Measurements from ENCODE around the gene MYO1D. TPM values are rescaled to one million over a fixed set of nuclear protein-coding genes. Genes with fewer than 3 reads are reported as not detected.

MYO1D gene
- total and polyA plus RNA-seq, 5 donors from 2014 or later: 1.5 to 8.2 (median 2.7) TPM

DNA sequence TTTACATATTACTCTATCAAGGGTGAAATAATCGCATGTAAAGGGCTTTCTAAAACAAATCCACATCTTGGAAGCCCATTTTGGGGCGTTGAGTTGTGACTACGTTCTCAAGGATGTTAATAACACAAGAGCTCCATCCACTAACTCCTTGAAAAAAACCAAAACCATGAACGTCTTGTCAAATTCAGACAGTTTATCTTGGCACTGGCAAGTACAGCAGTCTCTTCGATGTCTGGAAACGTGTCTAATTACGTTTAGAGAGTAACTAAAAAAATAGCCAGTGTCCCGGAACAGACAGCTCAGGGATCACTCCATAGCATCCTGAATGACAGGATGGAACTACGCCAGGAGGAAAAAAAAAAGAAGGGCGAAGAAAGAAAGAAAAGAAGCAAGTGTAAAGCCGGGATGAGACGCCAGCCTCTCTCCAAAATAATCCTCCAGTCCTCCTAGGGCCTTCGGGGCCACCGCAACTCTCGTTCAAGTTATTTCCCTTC, 954 bp downstream of the MYO1D start:
- Histone ChIP-seq H3K4me1 (ENCODE audit: control insufficient read depth, insufficient read depth, low read length, poor library complexity, severe bottlenecking) (peaks cover 11% of the 10 kb centered on the region), H3K27me3 (ENCODE audit: control insufficient read depth, insufficient read depth, low read length) (peaks cover 3% of the 10 kb centered on the region), H3K4me3 (ENCODE audit: low read depth, low read length) (peak overlapping the region; percentile 45), H3K27ac (ENCODE audit: insufficient read depth, low read length, poor library complexity, severe bottlenecking) (no peak overlapping the region), H3K36me3 (ENCODE audit: control insufficient read depth, insufficient read depth, low read length) (no peaks in the 10 kb centered on the region), H3K9me3 (ENCODE audit: control insufficient read depth in 2 of 2, low read length in 2 of 2) (no peaks in the 10 kb centered on the region)
- peak overlapping the region; percentile 93 to 98 (median 95) for H3K4me3 Mint-ChIP-seq
- H3K27me3 Mint-ChIP-seq: peaks cover 7% of the 10 kb centered on the region
- peak overlapping the region; percentile 89 to 97 (median 92) for H3K27ac Mint-ChIP-seq
- peaks cover 0 to 14% (median 7%) of the 10 kb centered on the region in 4 donors for H3K4me1 Mint-ChIP-seq
- peaks cover 0 to 1% (median 0%) of the 10 kb centered on the region in 7 donors for H3K9me3 Mint-ChIP-seq
- DNase-seq (peak in 1 of 3 donors; percentile 6), ATAC-seq (ENCODE audit: low read depth in 2 of 2) (no peak)
- no peaks in the 10 kb centered on the region for H3K36me3 Mint-ChIP-seq

DNA sequence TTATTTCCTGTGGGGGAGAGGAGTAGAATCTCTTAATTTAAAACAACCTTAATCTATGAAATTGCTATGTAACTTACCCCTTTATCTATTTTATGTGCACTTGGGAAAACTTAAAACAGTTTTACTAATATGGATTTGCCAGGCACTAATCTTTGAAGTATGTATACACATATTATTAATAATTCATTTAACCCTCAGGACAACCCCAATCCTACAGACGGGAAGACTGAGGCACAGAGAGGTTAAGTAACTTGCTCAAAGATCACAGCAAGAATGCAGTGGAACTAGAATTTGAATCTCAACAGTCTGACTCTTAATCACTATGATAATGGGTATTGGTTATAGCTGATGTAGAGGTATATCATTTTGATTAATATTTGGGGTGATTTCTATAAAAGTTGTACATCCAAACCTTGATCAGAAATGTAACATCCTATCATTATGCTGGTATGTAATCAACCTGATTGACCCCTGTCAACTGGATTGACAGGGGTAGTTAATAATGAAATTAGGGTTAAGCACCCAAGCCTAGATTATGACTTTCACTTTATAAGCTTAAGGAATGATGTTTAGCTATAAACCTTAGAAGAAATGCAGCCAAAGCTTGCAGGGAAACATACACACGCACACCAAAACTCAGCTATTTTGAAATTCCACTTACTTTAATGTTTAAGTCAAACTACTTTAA, 1.6 kb downstream of the MYO1D start:
- Mint-ChIP-seq H3K27me3 (peaks cover 4% of the 10 kb centered on the region), H3K36me3 (no peaks in the 10 kb centered on the region), H3K27ac (peak overlapping the region in 1 of 3 donors; percentile 92), H3K4me1 (peaks cover 0 to 14% (median 7%) of the 10 kb centered on the region in 4 donors), H3K4me3 (peak overlapping the region; percentile 93 to 98 (median 95)), H3K9me3 (no peaks in the 10 kb centered on the region)
- no peak for ATAC-seq (ENCODE audit: low read depth in 2 of 2)
- Histone ChIP-seq H3K9me3 (ENCODE audit: control insufficient read depth in 2 of 2, low read length in 2 of 2) (no peaks in the 10 kb centered on the region), H3K4me1 (ENCODE audit: control insufficient read depth, insufficient read depth, low read length, poor library complexity, severe bottlenecking) (peaks cover 11% of the 10 kb centered on the region), H3K27ac (ENCODE audit: insufficient read depth, low read length, poor library complexity, severe bottlenecking) (no peak overlapping the region), H3K4me3 (ENCODE audit: low read depth, low read length) (peak overlapping the region; percentile 4), H3K27me3 (ENCODE audit: control insufficient read depth, insufficient read depth, low read length) (no peaks in the 10 kb centered on the region), H3K36me3 (ENCODE audit: control insufficient read depth, insufficient read depth, low read length) (no peaks in the 10 kb centered on the region)
- DNase-seq: no peak

DNA sequence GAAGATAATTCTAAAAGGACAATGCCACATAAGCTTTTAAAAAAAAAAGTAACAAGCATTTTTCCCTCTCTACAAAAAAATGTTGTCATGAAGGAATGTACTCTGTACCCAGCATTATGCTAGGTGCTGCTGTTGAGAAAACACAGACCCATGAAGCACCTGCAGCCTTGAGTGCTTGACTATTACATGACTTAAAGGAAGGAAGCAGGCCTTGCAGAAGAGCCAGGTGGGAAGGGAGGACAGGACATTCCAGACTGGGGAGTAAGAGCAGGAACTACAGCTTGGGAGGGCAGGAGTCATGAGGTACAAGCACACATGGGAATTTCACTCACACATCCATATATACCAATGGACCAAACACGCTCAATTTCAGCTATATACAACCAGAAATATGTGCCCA, 3.8 kb downstream of the MYO1D start:
- Histone ChIP-seq H3K27me3 (ENCODE audit: control insufficient read depth, insufficient read depth, low read length) (no peaks in the 10 kb centered on the region), H3K4me3 (ENCODE audit: low read depth, low read length) (no peak overlapping the region), H3K9me3 (ENCODE audit: control insufficient read depth in 2 of 2, low read length in 2 of 2) (no peaks in the 10 kb centered on the region), H3K27ac (ENCODE audit: insufficient read depth, low read length, poor library complexity, severe bottlenecking) (no peak overlapping the region), H3K4me1 (ENCODE audit: control insufficient read depth, insufficient read depth, low read length, poor library complexity, severe bottlenecking) (peaks cover 11% of the 10 kb centered on the region), H3K36me3 (ENCODE audit: control insufficient read depth, insufficient read depth, low read length) (no peaks in the 10 kb centered on the region)
- no peak for DNase-seq
- no peaks in the 10 kb centered on the region for H3K9me3 Mint-ChIP-seq
- H3K4me1 Mint-ChIP-seq: peaks cover 0 to 14% (median 7%) of the 10 kb centered on the region in 4 donors
- ATAC-seq (ENCODE audit: low read depth in 2 of 2): no peak
- H3K36me3 Mint-ChIP-seq: no peaks in the 10 kb centered on the region
- no peak overlapping the region for H3K27ac Mint-ChIP-seq
- H3K27me3 Mint-ChIP-seq: peaks cover 4% of the 10 kb centered on the region
- H3K4me3 Mint-ChIP-seq: peak overlapping the region in 1 of 4 donors; percentile 54

DNA sequence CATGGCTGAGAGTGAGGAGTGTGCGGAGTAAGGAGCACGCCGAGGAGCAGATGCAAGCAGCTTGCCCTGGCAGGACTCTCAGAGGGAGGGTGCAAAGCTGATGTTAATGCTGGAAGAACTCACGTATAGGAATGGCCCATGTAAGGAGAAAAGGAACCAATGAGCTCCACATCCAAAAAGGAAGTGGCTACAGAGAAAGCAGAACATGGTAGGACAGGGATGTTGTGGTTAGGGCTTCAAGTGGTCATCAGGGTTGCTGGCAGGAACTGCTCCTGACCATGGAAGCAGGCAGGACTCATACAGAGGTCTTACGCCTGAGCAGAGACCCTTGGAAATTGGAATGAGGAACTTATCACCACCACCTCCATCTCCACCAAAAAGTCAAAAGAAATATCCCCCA, 5.2 kb downstream of the MYO1D start:
- DNase-seq (no peak), ATAC-seq (ENCODE audit: low read depth in 2 of 2) (no peak)
- H3K27ac Mint-ChIP-seq: no peak overlapping the region

DNA sequence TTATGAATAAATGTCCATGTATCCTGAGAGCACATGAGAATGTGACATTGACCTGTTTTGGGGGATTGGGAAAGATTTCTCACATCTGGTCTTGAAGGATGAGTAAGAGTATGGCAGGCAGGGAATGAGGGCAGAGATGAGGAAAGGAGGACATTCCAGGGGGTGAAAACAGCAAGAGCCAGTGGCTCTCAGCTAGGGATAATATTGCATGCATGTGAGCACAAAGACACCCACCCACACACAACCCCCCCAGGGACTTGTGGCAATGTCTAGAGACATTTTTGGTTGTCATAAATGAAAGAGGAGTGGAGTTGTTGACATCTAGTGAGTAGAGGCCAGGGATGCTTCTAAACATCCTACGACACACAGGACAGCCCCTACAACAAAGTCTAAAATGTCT, 6.0 kb downstream of the MYO1D start:
- DNase-seq: no peak
- H3K27me3 Mint-ChIP-seq: peaks cover 3% of the 10 kb centered on the region

More for the DNA sequence above, 5.2 kb downstream of the MYO1D start:
- H3K4me1 ChIP-seq (ENCODE audit: control insufficient read depth, insufficient read depth, low read length, poor library complexity, severe bottlenecking): peaks cover 5% of the 10 kb centered on the region
- Mint-ChIP-seq H3K27me3 (peaks cover 4% of the 10 kb centered on the region), H3K9me3 (no peaks in the 10 kb centered on the region), H3K4me1 (peaks cover 0 to 8% (median 4%) of the 10 kb centered on the region in 4 donors), H3K4me3 (no peak overlapping the region), H3K36me3 (no peaks in the 10 kb centered on the region)
- no peaks in the 10 kb centered on the region for H3K27me3 ChIP-seq (ENCODE audit: control insufficient read depth, insufficient read depth, low read length)
- H3K36me3 ChIP-seq (ENCODE audit: control insufficient read depth, insufficient read depth, low read length): no peaks in the 10 kb centered on the region
- H3K4me3 ChIP-seq (ENCODE audit: low read depth, low read length): no peak overlapping the region
- H3K27ac ChIP-seq (ENCODE audit: insufficient read depth, low read length, poor library complexity, severe bottlenecking): no peak overlapping the region
- no peaks in the 10 kb centered on the region for H3K9me3 ChIP-seq (ENCODE audit: control insufficient read depth in 2 of 2, low read length in 2 of 2)

DNA sequence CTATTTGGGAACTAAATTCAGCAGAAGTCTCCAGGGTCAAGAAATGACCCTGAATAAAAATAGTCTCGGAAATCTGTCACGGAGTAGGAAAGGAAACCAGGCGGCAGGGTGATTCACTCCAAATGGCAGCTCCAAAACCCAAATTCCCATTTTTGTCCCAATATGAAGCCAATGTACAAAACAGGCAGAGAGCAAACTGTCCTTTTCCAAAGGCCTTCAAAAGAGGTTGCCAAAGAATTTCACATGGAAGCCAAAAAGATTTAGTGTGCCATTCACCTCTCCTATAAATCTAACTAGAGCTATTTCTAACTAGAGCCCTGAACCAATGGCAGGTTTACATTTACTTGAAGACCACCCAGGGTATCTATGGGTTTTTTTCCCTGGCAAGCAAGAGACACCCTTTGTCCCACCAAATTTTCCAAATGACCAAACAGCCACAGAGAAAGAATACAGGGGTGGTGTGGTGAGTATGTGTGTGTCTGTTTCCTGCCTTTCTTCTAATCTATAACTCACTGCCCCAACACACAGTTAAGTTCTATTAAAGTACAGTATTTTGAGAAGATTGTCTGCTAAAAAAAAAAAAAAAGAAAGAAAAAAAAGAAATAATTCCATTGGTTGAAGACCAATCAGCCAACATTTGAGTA, 6.8 kb downstream of the MYO1D start:
- H3K36me3 Mint-ChIP-seq: peaks cover 6% of the 10 kb centered on the region
- DNase-seq (no peak), ATAC-seq (ENCODE audit: low read depth in 2 of 2) (no peak)
- Histone ChIP-seq H3K9me3 (ENCODE audit: control insufficient read depth in 2 of 2, low read length in 2 of 2) (no peaks in the 10 kb centered on the region), H3K27ac (ENCODE audit: insufficient read depth, low read length, poor library complexity, severe bottlenecking) (no peak overlapping the region), H3K27me3 (ENCODE audit: control insufficient read depth, insufficient read depth, low read length) (no peaks in the 10 kb centered on the region), H3K4me3 (ENCODE audit: low read depth, low read length) (no peak overlapping the region), H3K36me3 (ENCODE audit: control insufficient read depth, insufficient read depth, low read length) (no peaks in the 10 kb centered on the region), H3K4me1 (ENCODE audit: control insufficient read depth, insufficient read depth, low read length, poor library complexity, severe bottlenecking) (no peaks in the 10 kb centered on the region)
- H3K4me1 Mint-ChIP-seq: peaks cover 0 to 6% (median 3%) of the 10 kb centered on the region in 4 donors
- peak overlapping the region in 1 of 4 donors; percentile 43 for H3K4me3 Mint-ChIP-seq
- H3K27me3 Mint-ChIP-seq: no peaks in the 10 kb centered on the region
- no peak overlapping the region for H3K27ac Mint-ChIP-seq
- no peaks in the 10 kb centered on the region for H3K9me3 Mint-ChIP-seq

More for the DNA sequence above, 6.0 kb downstream of the MYO1D start:
- H3K9me3 ChIP-seq (ENCODE audit: control insufficient read depth in 2 of 2, low read length in 2 of 2): no peaks in the 10 kb centered on the region
- peaks cover 2% of the 10 kb centered on the region for H3K4me1 ChIP-seq (ENCODE audit: control insufficient read depth, insufficient read depth, low read length, poor library complexity, severe bottlenecking)
- ATAC-seq (ENCODE audit: low read depth in 2 of 2): no peak
- no peaks in the 10 kb centered on the region for H3K27me3 ChIP-seq (ENCODE audit: control insufficient read depth, insufficient read depth, low read length)
- Mint-ChIP-seq H3K4me3 (no peak overlapping the region), H3K27ac (no peak overlapping the region), H3K4me1 (peaks cover 0 to 8% (median 6%) of the 10 kb centered on the region in 4 donors), H3K9me3 (no peaks in the 10 kb centered on the region), H3K36me3 (peaks cover 6% of the 10 kb centered on the region)
- H3K27ac ChIP-seq (ENCODE audit: insufficient read depth, low read length, poor library complexity, severe bottlenecking): no peak overlapping the region
- no peaks in the 10 kb centered on the region for H3K36me3 ChIP-seq (ENCODE audit: control insufficient read depth, insufficient read depth, low read length)
- H3K4me3 ChIP-seq (ENCODE audit: low read depth, low read length): no peak overlapping the region

DNA sequence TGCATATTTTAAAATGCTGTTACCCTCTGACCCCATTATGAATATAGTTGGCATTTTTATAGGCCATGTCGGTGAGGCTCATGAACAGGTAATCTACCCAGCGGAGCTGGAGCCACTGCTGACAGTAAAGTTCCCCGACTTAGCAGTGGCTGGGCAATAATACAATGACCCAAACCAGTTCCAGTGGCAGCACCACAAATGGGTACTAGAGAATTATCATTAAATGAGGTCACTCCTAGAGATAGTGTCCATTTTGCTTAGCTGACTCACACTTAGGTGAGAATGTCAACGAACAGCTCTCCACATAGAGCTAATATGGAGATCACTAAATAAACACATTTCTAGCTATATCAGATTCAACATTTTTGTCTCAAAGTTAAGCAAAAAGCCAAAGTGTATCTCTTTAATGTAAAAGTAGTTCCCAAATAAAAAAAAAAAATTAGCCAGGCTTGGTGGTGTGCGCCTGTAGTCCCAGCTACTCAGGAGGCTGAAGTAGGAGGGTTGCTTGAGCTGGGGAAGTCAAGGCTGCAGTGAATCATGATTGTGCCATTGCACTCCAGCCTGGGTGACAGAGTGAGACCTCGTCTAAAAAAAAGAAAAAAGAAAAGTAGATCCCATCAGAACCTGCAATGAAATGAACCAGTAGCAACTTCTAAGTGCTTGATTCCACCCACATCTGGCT, 7.4 kb downstream of the MYO1D start:
- H3K9me3 ChIP-seq (ENCODE audit: control insufficient read depth in 2 of 2, low read length in 2 of 2): no peaks in the 10 kb centered on the region
- no peaks in the 10 kb centered on the region for H3K4me1 ChIP-seq (ENCODE audit: control insufficient read depth, insufficient read depth, low read length, poor library complexity, severe bottlenecking)
- H3K9me3 Mint-ChIP-seq: no peaks in the 10 kb centered on the region

More for the DNA sequence above, 7.4 kb downstream of the MYO1D start:
- Histone ChIP-seq H3K4me3 (ENCODE audit: low read depth, low read length) (no peak overlapping the region), H3K27me3 (ENCODE audit: control insufficient read depth, insufficient read depth, low read length) (no peaks in the 10 kb centered on the region), H3K36me3 (ENCODE audit: control insufficient read depth, insufficient read depth, low read length) (no peaks in the 10 kb centered on the region), H3K27ac (ENCODE audit: insufficient read depth, low read length, poor library complexity, severe bottlenecking) (no peak overlapping the region)
- ATAC-seq (ENCODE audit: low read depth in 2 of 2) (no peak), DNase-seq (no peak)
- H3K36me3 Mint-ChIP-seq: peaks cover 6% of the 10 kb centered on the region
- H3K27me3 Mint-ChIP-seq: no peaks in the 10 kb centered on the region
- no peak overlapping the region for H3K27ac Mint-ChIP-seq
- H3K4me3 Mint-ChIP-seq: peak overlapping the region in 1 of 4 donors; percentile 43
- peaks cover 0 to 6% (median 3%) of the 10 kb centered on the region in 4 donors for H3K4me1 Mint-ChIP-seq
